ENCODE measurements around the gene NCLN. TPM values are rescaled to one million over a fixed set of nuclear protein-coding genes. Genes with fewer than 3 reads are reported as not detected.

NCLN gene
- total RNA-seq = 10 to 100 TPM; 66.3 to 67.3 TPM

GRCh38 chr19:3185461-3186159 lies at the start of gene NCLN:
NCLN (plus strand) TSS chr19:3185930; CDS start chr19:3186031, 101 bp downstream.
- no peaks in the 10 kb centered on the region for H3K9me3 Mint-ChIP-seq (ENCODE audit: insufficient read depth)
- peak within 1 kb of the TSS; percentile 92 for H3K4me3 Mint-ChIP-seq
- ATAC-seq (peak; percentile 83), DNase-seq (peak; percentile 94)
- peak within 1 kb of the TSS; percentile 94 for H3K27ac Mint-ChIP-seq
- H3K4me1 Mint-ChIP-seq (ENCODE audit: low read depth) = peaks cover 64% of the 10 kb centered on the region
- no peaks in the 10 kb centered on the region for H3K27me3 Mint-ChIP-seq (ENCODE audit: low read depth)
- H3K36me3 Mint-ChIP-seq (ENCODE audit: low read depth) = peaks cover 45% of the 10 kb centered on the region
- ChIA-PET POLR2A (interaction anchor here (1.3 kb wide), 1 partner anchor 91 kb away, joined by 3 read pairs; no protein-coding TSS in a partner anchor), CTCF (interaction anchor here (2.0 to 2.1 kb wide), 3 partner anchors 82 to 235 kb away, joined by 4 to 6 read pairs (median 6); no protein-coding TSS in a partner anchor)

- POLR2A ChIA-PET = interaction anchor here (1.9 kb wide), 1 partner anchor 44 kb away, joined by 5 read pairs; no protein-coding TSS in a partner anchor
- H3K27ac Mint-ChIP-seq = peak within 1 kb of the TSS; percentile 66
- peaks cover 54% of the 10 kb centered on the region for H3K4me1 Mint-ChIP-seq (ENCODE audit: low read depth)
Observed at GRCh38 chr19:3135961-3136683, 49.6 kb upstream of the NCLN start, which contains the start of gene GNA15. GNA15 (plus strand) TSS chr19:3136033; CDS start chr19:3136451, 418 bp downstream.

GRCh38 chr19:3136684-3137055 lies 49.1 kb upstream of the NCLN start:
- H3K27ac Mint-ChIP-seq = peak overlapping the region; percentile 66

More at GRCh38 chr19:3135961-3136683, 49.6 kb upstream of the NCLN start, which contains the start of gene GNA15:
- Mint-ChIP-seq H3K4me3 (peak within 1 kb of the TSS; percentile 79), H3K36me3 (ENCODE audit: low read depth) (peaks cover 19% of the 10 kb centered on the region), H3K9me3 (ENCODE audit: insufficient read depth) (no peaks in the 10 kb centered on the region), H3K27me3 (ENCODE audit: low read depth) (no peaks in the 10 kb centered on the region)
- DNase-seq = peak; percentile 48
- ATAC-seq = peak; percentile 39
- CTCF ChIA-PET = interaction anchor here (0.7 to 8.4 kb wide), 7 partner anchors 9 to 174 kb away, joined by 3 to 64 read pairs (median 5); no protein-coding TSS in a partner anchor

GRCh38 chr19:3137119-3137518 lies 48.6 kb upstream of the NCLN start:
- no peak for ATAC-seq
- Mint-ChIP-seq H3K4me3 (peak overlapping the region; percentile 79), H3K9me3 (ENCODE audit: insufficient read depth) (no peaks in the 10 kb centered on the region), H3K27me3 (ENCODE audit: low read depth) (no peaks in the 10 kb centered on the region), H3K36me3 (ENCODE audit: low read depth) (peaks cover 19% of the 10 kb centered on the region), H3K27ac (peak overlapping the region; percentile 66), H3K4me1 (ENCODE audit: low read depth) (peaks cover 59% of the 10 kb centered on the region)
- CTCF ChIA-PET = interaction anchor here (1.1 to 1.4 kb wide), 4 partner anchors 9 to 175 kb away, joined by 3 to 6 read pairs (median 6); no protein-coding TSS in a partner anchor
- POLR2A ChIA-PET = interaction anchor here (1.9 kb wide), 1 partner anchor 43 kb away, joined by 5 read pairs; no protein-coding TSS in a partner anchor
- DNase-seq = no peak

More at GRCh38 chr19:3136684-3137055, 49.1 kb upstream of the NCLN start:
- Mint-ChIP-seq H3K4me1 (ENCODE audit: low read depth) (peaks cover 55% of the 10 kb centered on the region), H3K36me3 (ENCODE audit: low read depth) (peaks cover 19% of the 10 kb centered on the region), H3K27me3 (ENCODE audit: low read depth) (no peaks in the 10 kb centered on the region), H3K9me3 (ENCODE audit: insufficient read depth) (no peaks in the 10 kb centered on the region), H3K4me3 (peak overlapping the region; percentile 79)
- POLR2A ChIA-PET = interaction anchor here (1.9 kb wide), 1 partner anchor 43 kb away, joined by 5 read pairs; no protein-coding TSS in a partner anchor
- DNase-seq = no peak
- ATAC-seq = no peak
- CTCF ChIA-PET = interaction anchor here (1.1 to 1.4 kb wide), 3 partner anchors 10 to 174 kb away, joined by 3 to 6 read pairs (median 5); no protein-coding TSS in a partner anchor

- CTCF ChIA-PET = interaction anchor here (0.7 to 1.4 kb wide), 5 partner anchors 9 to 34 kb away, joined by 3 to 7 read pairs (median 5); no protein-coding TSS in a partner anchor
- POLR2A ChIA-PET = interaction anchor here (1.2 kb wide), 1 partner anchor 43 kb away, joined by 3 read pairs; no protein-coding TSS in a partner anchor
- DNase-seq (no peak), ATAC-seq (no peak)
- H3K36me3 Mint-ChIP-seq (ENCODE audit: low read depth) = peaks cover 23% of the 10 kb centered on the region
- peak overlapping the region; percentile 36 for H3K4me3 Mint-ChIP-seq
- H3K27ac Mint-ChIP-seq = no peak overlapping the region
- H3K27me3 Mint-ChIP-seq (ENCODE audit: low read depth) = no peaks in the 10 kb centered on the region
- no peaks in the 10 kb centered on the region for H3K9me3 Mint-ChIP-seq (ENCODE audit: insufficient read depth)
- H3K4me1 Mint-ChIP-seq (ENCODE audit: low read depth) = peaks cover 59% of the 10 kb centered on the region
Observed at GRCh38 chr19:3138268-3138667, 47.5 kb upstream of the NCLN start.

GRCh38 chr19:3140667-3141038 lies 45.1 kb upstream of the NCLN start:
- ChIA-PET POLR2A (interaction anchor here (0.5 to 1.1 kb wide), 2 partner anchors 63 to 963 kb away, joined by 3 read pairs; no protein-coding TSS in a partner anchor), CTCF (interaction anchor here (1.0 to 2.0 kb wide), 7 partner anchors 9 to 190 kb away, joined by 3 to 8 read pairs (median 4); no protein-coding TSS in a partner anchor)
- Mint-ChIP-seq H3K36me3 (ENCODE audit: low read depth) (peaks cover 23% of the 10 kb centered on the region), H3K4me3 (no peak overlapping the region), H3K9me3 (ENCODE audit: insufficient read depth) (no peaks in the 10 kb centered on the region), H3K27ac (peak overlapping the region; percentile 66), H3K4me1 (ENCODE audit: low read depth) (peaks cover 46% of the 10 kb centered on the region), H3K27me3 (ENCODE audit: low read depth) (no peaks in the 10 kb centered on the region)
- ATAC-seq (no peak), DNase-seq (no peak)

GRCh38 chr19:3142292-3142670 lies 43.4 kb upstream of the NCLN start:
- no peak for DNase-seq
- Mint-ChIP-seq H3K36me3 (ENCODE audit: low read depth) (peaks cover 21% of the 10 kb centered on the region), H3K27me3 (ENCODE audit: low read depth) (no peaks in the 10 kb centered on the region), H3K9me3 (ENCODE audit: insufficient read depth) (no peaks in the 10 kb centered on the region), H3K27ac (peak overlapping the region; percentile 66), H3K4me3 (no peak overlapping the region), H3K4me1 (ENCODE audit: low read depth) (peaks cover 51% of the 10 kb centered on the region)
- ChIA-PET CTCF (interaction anchor here (1.1 to 7.6 kb wide), 6 partner anchors 11 to 192 kb away, joined by 3 to 64 read pairs (median 4); no protein-coding TSS in a partner anchor), POLR2A (interaction anchor here (0.9 to 1.3 kb wide), 3 partner anchors 9 to 37 kb away, joined by 3 read pairs; no protein-coding TSS in a partner anchor)
- peak; percentile 21 for ATAC-seq

- Mint-ChIP-seq H3K4me1 (ENCODE audit: low read depth) (peaks cover 48% of the 10 kb centered on the region), H3K9me3 (ENCODE audit: insufficient read depth) (no peaks in the 10 kb centered on the region), H3K27me3 (ENCODE audit: low read depth) (no peaks in the 10 kb centered on the region), H3K36me3 (ENCODE audit: low read depth) (peaks cover 21% of the 10 kb centered on the region), H3K4me3 (no peak overlapping the region), H3K27ac (peak overlapping the region; percentile 66)
- DNase-seq = no peak
- CTCF ChIA-PET = interaction anchor here (1.1 to 7.6 kb wide), 6 partner anchors 11 to 39 kb away, joined by 3 to 64 read pairs (median 4); no protein-coding TSS in a partner anchor
- POLR2A ChIA-PET = interaction anchor here (0.7 to 1.1 kb wide), 2 partner anchors 9 to 338 kb away, joined by 3 read pairs; no protein-coding TSS in a partner anchor
- no peak for ATAC-seq
Observed at GRCh38 chr19:3142781-3143337, 42.9 kb upstream of the NCLN start.

GRCh38 chr19:3145909-3146676 lies 39.6 kb upstream of the NCLN start:
- Mint-ChIP-seq H3K4me1 (ENCODE audit: low read depth) (peaks cover 42% of the 10 kb centered on the region), H3K27ac (peak overlapping the region; percentile 61), H3K27me3 (ENCODE audit: low read depth) (no peaks in the 10 kb centered on the region), H3K9me3 (ENCODE audit: insufficient read depth) (no peaks in the 10 kb centered on the region), H3K36me3 (ENCODE audit: low read depth) (peaks cover 26% of the 10 kb centered on the region), H3K4me3 (no peak overlapping the region)
- no peak for ATAC-seq
- ChIA-PET POLR2A (no interaction called here), CTCF (interaction anchor here (0.7 to 7.6 kb wide), 8 partner anchors 10 to 196 kb away, joined by 3 to 64 read pairs (median 4); no protein-coding TSS in a partner anchor)
- DNase-seq = no peak

- H3K27ac Mint-ChIP-seq = peak overlapping the region; percentile 61
- H3K9me3 Mint-ChIP-seq (ENCODE audit: insufficient read depth) = no peaks in the 10 kb centered on the region
- peak; percentile 69 for DNase-seq
- CTCF ChIA-PET = interaction anchor here (0.7 to 7.6 kb wide), 9 partner anchors 9 to 196 kb away, joined by 3 to 64 read pairs (median 4); no protein-coding TSS in a partner anchor
- no peaks in the 10 kb centered on the region for H3K27me3 Mint-ChIP-seq (ENCODE audit: low read depth)
- H3K4me3 Mint-ChIP-seq = no peak overlapping the region
- POLR2A ChIA-PET = no interaction called here
- H3K4me1 Mint-ChIP-seq (ENCODE audit: low read depth) = peaks cover 37% of the 10 kb centered on the region
- ATAC-seq = peak; percentile 60
- H3K36me3 Mint-ChIP-seq (ENCODE audit: low read depth) = peaks cover 26% of the 10 kb centered on the region
Observed at GRCh38 chr19:3146677-3147100, 39.0 kb upstream of the NCLN start.

Measured in activated CD8-positive, alpha-beta T cell treated with anti-CD3 and anti-CD28 coated beads, Interleukin-2, amount 10 ng/mL, durations not matched to agents 7 days and 5 days (primary cell).